BE2C (cell line): ENCODE data around the gene TOPAZ1.

Source experiments
- DNase-seq: peaks from one replicate; pipeline ENCODE4 v3.0.0-alpha.2; 2020
- H3K27me3 ChIP-seq: fragments of 250-450 bp; sonication (Bioruptor Pico); 2 replicates; pipeline ENCODE4 v1.5.1; 2020; ENCODE audit warnings: mild to moderate bottlenecking
- H3K36me3 ChIP-seq: fragments of 250-450 bp; sonication (Bioruptor Pico); 2 replicates; pipeline ENCODE4 v1.5.1; 2020; ENCODE audit warnings: mild to moderate bottlenecking
- H3K4me1 ChIP-seq: fragments of 250-450 bp; sonication (Bioruptor Pico); 2 replicates; pipeline ENCODE4 v1.5.1; 2020
- H3K4me3 ChIP-seq: 2 replicates; pipeline ENCODE4 v1.5.1; 2011; ENCODE audit warnings: low read depth, low read length
- H3K9me3 ChIP-seq: fragments of 250-450 bp; sonication (Bioruptor Pico); 2 replicates; pipeline ENCODE4 v1.5.1; 2020
- CTCF ChIP-seq: IDR thresholded peaks from 2 replicates; pipeline ENCODE4 v1.5.1; 2012; ENCODE audit warnings: mild to moderate bottlenecking, low read depth, low read length

TOPAZ1 gene

GRCh38 chr3:44252332-44252959 is 10.8 kb downstream of the TOPAZ1 start:
- no peak overlapping the region for H3K4me3 ChIP-seq
- DNase-seq, result no peak
- no peaks in the 10 kb centered on the region for H3K4me1 ChIP-seq
- no peak for TF ChIP-seq CTCF
- H3K36me3 ChIP-seq, result no peaks in the 10 kb centered on the region
- no peaks in the 10 kb centered on the region for H3K27me3 ChIP-seq
- H3K9me3 ChIP-seq, result no peaks in the 10 kb centered on the region

- no peak for DNase-seq
- H3K27me3 ChIP-seq, result no peaks in the 10 kb centered on the region
- no peaks in the 10 kb centered on the region for H3K36me3 ChIP-seq
- H3K9me3 ChIP-seq, result no peaks in the 10 kb centered on the region
- no peaks in the 10 kb centered on the region for H3K4me1 ChIP-seq
- no peak for TF ChIP-seq CTCF
- no peak overlapping the region for H3K4me3 ChIP-seq
Observed at GRCh38 chr3:44259404-44259803, 17.7 kb downstream of the TOPAZ1 start.

- TF ChIP-seq CTCF, result no peak
- no peak for DNase-seq
Observed at GRCh38 chr3:44264146-44264545, 22.5 kb downstream of the TOPAZ1 start.

GRCh38 chr3:44265815-44266214 is 24.1 kb downstream of the TOPAZ1 start:
- no peak for TF ChIP-seq CTCF
- Histone ChIP-seq H3K27me3 (no peaks in the 10 kb centered on the region), H3K36me3 (no peaks in the 10 kb centered on the region), H3K9me3 (no peaks in the 10 kb centered on the region), H3K4me1 (no peaks in the 10 kb centered on the region), H3K4me3 (no peak overlapping the region)
- DNase-seq, result no peak

More at GRCh38 chr3:44264146-44264545, 22.5 kb downstream of the TOPAZ1 start:
- no peaks in the 10 kb centered on the region for H3K36me3 ChIP-seq
- no peak overlapping the region for H3K4me3 ChIP-seq
- no peaks in the 10 kb centered on the region for H3K27me3 ChIP-seq
- H3K4me1 ChIP-seq, result no peaks in the 10 kb centered on the region
- H3K9me3 ChIP-seq, result no peaks in the 10 kb centered on the region

- Histone ChIP-seq H3K4me3 (no peak overlapping the region), H3K36me3 (no peaks in the 10 kb centered on the region), H3K27me3 (no peaks in the 10 kb centered on the region), H3K4me1 (no peaks in the 10 kb centered on the region), H3K9me3 (no peaks in the 10 kb centered on the region)
- DNase-seq, result no peak
- TF ChIP-seq CTCF, result no peak
Observed at GRCh38 chr3:44272191-44272590, 30.5 kb downstream of the TOPAZ1 start.

GRCh38 chr3:44277925-44278324 is 36.2 kb downstream of the TOPAZ1 start:
- no peak for TF ChIP-seq CTCF
- Histone ChIP-seq H3K4me1 (no peaks in the 10 kb centered on the region), H3K9me3 (no peaks in the 10 kb centered on the region), H3K27me3 (no peaks in the 10 kb centered on the region), H3K4me3 (no peak overlapping the region), H3K36me3 (no peaks in the 10 kb centered on the region)
- DNase-seq, result no peak
